NCI-H128 (cell line): Measurements from ENCODE around the gene RBFOX2.
A peak's percentile ranks its signal among the peaks of the same experiment; 100 is the strongest.
"Not testable (repeated sequence)": the region's sequence is repeated elsewhere in the genome, so short reads cannot be mapped to it uniquely, and the experiment has no call there.

Experiments used
- DNase-seq: peaks from one replicate; lab custom pipeline; 2025; ENCODE audit not compliant: unreplicated experiment; lab: John Stamatoyannopoulos, UW

Gene RBFOX2

DNA sequence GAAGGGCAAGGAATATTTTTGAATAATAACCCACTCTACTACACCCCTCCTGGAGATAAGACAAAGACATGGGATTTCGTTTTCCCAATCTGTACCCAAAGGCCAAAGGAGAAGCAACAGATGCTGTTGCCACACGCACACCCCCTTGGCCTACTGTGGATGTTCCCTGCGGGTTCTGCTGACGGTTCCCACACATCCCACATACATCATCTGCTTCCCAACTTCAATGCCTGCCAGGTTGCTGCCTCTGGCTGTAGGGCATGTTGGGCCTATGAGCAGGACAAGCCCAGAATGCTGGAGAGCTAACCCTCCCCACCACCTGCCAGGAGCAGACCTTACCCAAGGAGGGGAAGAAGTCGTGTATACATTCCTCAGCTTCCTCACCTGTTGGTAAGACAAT lies 13.6 kb upstream of the RBFOX2 start:
- no peak for DNase-seq

GRCh38 chr22:36039125-36039524 lies 10.5 kb upstream of the RBFOX2 start:
- DNase-seq = no peak

DNA sequence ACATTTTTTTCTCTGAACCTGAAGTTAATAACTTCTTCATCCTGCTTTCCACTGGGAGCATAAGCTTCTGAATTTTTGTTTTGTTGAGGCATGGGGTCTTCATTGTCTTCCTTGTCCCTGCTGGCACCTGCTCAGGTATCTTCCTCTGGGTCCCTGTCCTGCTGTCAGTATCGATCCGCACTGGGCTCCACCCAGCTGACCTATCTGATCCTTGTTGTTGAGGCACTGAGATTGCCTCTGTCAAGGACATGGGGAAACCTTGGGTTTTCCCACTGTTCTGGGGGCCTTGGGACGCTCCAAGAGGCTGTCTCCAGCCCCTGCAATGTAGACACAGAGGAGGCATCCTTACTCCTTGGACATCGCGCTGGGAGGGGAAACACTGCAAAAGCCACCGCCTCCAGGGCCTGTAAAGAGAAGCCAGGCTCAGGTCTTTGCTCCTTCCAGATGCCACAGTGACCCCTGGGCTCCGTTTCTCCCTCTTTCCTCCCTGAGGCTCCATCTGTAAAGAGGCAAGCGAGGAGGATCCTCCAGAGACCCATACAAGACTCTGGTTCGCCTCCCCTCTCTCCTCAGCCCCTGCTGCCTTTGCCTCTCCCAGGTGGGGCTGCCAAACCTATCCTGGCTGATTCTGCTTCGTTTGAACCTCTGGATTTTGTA lies 8.6 kb upstream of the RBFOX2 start:
- no peak for DNase-seq

DNA sequence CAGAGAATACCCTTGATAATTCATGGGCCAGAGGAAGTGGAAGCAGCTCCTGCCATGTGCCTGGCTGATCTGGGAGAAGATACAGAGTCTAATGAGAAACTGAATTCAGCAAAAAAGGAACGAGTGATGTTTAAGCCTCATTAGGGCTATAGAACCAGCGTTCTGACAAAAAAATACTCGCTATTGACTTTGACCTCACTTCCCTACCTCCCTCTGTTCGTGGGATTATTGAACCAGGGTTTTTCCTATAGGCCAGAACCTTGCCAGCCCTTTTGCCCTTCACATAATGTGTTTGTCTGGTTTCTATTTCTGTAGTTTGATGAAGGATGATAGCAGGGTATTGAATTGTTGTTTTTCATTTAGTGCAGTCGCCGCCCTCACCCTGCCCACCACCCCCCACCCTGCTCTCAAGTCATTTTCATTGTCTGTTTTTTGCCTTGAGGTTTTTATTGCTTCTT lies 7.6 kb upstream of the RBFOX2 start:
- DNase-seq = no peak

DNA sequence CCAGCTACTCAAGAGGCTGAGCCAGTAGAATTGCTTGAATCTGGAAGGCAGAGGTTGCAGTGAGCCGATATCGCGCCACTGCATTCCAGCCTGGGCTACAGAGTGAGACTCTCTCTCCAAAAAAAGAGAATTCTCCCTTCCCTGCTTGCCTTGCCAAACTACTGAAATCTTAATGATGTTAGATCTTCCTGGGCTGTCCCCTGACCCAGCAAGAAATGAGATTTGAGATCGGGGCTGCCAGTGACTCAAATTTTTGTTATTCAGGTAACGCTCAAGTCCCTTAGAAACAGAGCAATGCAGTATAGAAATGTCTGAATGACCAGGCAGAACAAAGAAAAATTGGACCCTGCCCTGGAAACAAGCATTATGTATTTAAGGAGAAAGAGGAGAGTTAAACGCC lies 4.0 kb upstream of the RBFOX2 start:
- no peak for DNase-seq

GRCh38 chr22:36029406-36029755 lies 757 bp upstream of the RBFOX2 start:
- no peak for DNase-seq

DNA sequence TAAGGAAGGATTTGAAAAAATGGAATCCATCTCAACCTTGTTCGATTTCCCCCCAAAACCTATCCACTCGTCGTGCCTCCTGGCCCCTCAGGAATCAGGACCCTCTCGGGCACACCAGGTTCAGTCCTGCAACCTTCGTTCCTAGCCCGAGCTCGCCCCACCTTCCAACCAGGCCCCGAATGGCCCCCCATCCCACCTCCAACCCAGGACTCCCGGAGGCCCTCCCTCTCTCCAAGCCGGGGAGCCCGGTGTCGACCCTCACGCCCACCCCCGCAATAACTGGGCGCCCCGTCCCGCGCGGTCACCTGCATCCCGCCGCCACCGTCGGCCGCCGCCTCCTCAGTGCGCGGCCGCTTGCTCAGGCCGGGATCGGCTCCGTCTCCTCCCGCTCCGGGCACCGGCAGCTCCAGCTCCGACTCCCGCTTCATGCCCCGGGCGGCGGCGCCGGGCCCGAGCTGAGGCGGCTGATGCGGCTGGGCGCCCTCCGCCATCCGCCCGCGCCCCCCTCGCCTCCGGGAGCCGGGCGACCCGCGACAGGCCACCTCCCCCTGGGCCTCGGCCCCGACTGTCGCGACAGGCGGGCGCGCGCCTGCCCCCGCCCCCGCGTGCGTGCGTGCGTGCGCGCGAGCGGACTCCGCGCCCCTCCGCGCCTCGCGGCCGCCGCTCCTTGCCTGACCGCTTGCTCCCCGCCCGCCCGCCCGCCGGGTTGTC lies 534 bp downstream of the RBFOX2 start:
- no peak for DNase-seq

GRCh38 chr22:36027579-36027934 lies 1.1 kb downstream of the RBFOX2 start:
- no peak for DNase-seq

DNA sequence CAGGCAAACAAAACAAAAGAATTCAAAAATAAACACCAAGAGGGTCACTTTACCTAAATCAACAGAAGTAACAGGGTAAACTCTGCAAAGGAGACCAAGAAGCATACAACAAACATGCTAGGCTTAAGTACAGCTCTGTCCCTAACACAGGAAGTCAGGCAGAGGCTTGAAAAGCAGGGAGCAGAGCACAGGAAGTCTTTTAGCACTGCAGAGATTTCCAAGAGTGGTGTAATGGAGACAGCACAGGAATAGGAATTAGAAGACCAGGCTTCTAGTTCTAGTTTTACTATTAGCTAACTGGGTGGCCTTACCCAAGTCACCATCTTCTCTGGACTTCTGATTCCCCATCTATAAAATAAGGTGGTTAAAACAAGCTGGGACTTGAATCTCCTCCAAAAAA lies 1.9 kb downstream of the RBFOX2 start:
- DNase-seq = no peak

DNA sequence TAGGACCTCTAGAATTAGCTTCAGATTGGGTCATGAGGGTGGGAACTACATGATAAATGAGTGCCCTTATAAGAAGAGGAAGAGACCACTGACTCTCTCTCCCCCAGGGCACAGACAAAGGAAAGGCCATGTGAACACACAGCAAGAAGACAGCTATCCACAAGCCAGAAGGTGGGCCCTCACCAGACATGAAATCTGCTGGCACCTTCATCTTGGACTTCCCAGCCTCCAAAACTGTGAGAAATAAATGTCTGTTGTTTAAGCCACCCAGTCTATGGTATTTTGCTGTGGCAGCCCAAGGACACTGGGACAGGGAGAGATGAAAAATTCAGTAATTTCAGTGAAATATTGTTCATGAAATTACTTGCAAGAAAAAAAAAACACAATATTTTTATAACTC lies 5.9 kb downstream of the RBFOX2 start:
- DNase-seq = no peak

DNA sequence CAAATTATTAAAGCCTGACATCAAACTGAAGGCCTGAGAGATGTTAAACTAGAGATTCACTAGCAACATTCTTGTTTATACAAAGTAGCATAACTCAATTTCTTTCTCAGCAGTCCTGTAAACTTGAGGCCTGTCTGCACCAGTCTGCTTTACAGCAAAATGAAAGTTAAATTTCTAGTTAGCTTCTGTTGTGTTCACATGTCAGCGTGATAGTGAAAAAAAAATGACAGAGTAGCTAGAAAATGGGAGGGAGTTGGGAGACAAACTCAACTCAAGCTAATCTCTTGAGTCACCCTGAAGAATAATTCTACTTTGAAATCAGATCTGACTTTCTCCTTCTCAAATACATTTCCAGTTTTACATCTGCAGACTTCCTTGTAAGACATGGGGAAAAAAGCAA lies 6.5 kb downstream of the RBFOX2 start:
- no peak for DNase-seq

GRCh38 chr22:36021606-36022153 lies 6.9 kb downstream of the RBFOX2 start:
- no peak for DNase-seq

DNA sequence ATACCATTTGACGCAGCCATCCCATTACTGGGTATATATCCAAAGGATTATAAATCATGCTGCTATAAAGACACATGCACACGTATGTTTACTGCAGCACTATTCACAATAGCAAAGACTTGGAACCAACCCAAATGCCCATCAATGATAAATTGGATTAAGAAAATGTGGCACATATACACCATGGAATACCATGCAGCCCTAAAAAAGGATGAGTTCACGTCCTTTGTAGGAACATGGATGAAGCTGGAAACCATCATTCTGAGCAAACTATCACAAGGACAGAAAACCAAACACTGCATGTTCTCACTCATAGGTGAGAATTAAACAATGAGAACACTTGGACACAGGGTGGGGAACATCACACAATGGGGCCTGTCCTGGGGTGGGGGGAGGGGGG lies 7.8 kb downstream of the RBFOX2 start:
- not testable (repeated sequence) for DNase-seq

DNA sequence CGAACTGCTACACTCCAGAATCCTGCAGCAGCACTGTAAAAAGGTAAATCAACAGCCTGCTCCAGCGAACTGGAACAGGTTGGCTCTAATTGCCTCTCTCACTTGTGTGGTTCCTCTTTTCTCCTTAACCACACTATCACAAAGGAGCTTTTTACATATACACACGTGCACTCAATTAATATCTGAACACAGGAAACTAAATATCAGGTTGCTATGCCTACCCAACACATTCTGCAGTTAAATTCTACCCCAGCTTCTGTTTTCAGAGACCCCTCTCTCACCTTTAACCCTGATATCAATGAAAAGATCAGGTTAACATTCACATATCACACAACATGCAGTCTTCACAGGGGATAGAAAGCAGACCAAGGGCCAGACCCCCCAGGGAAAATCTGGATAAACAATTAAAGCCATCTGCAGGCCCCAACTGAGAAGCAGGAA lies 11.0 kb downstream of the RBFOX2 start:
- no peak for DNase-seq

- DNase-seq = no peak
These were observed 11.9 kb downstream of the RBFOX2 start for GRCh38 chr22:36016684-36017083.

- DNase-seq = no peak
These were observed 12.7 kb downstream of the RBFOX2 start for GRCh38 chr22:36015811-36016529.

DNA sequence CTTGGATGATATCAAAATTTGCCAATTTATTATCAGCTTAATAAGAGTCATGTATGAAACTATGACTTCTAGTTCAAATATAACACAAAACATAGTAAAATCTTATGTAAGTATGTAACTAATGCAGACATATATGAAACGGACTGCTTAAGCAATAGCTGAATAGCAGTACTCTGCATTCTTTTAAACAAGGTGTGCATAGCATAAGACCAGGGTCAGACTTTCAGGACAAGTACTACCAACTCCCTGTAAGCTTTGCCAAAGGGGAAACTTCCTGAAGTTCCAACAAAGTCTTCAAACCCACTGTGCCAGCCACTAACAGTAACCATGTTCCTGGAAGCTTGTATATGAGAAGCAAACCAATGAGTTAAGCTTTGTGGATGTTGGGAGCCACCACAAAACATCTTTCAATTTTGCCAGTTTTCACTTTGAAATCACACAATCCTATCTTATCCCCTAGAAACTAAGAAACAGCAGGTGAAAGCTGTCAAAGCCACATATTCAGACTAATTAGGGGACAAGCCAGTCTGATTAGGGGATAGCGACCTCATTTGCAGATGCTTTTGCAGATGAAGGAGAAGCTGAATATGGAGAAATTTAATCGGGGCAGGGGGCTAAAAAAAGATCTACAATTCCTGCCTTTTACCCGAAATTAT lies 13.3 kb downstream of the RBFOX2 start:
- DNase-seq = no peak

- no peak for DNase-seq
These were observed 14.0 kb downstream of the RBFOX2 start for GRCh38 chr22:36014546-36015074.

DNA sequence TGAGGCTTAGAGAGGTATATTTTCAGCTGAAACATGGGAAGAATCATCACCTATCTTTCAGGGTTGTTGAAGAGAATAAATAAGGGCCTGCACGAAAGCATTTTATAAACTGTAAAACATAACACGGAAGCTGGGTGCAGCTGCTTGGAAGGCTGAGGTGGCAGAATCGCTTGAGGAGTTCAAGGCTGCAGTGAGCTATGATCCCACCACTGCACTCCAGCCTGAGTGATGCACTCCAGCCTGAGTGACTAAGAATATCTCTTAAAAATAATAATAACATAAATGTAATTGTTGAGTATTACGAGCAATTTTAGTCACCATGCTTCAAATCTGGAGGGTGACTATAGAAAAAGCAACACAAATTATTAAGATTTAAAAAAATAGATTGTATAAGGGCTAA lies 16.3 kb downstream of the RBFOX2 start:
- DNase-seq = no peak

DNA sequence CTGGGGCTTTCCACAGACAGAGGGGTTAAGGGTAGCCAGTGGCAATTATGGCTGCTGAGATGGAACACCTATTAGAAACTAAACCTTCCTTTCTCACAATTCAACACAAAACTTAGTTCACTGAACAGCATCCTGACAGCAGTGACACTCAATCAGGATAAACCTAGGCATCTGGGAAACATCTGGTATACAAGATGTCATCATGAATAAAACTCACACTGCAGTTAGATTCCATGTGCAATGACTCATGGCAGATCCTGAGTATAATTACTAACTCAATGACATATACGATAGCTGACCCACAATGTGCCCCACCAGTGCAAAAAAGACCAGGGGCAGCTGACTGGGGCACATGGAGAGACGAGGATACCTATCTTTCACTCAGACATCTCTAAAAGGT lies 17.7 kb downstream of the RBFOX2 start:
- DNase-seq = no peak

- peak; percentile 43 for DNase-seq
These were observed 18.5 kb downstream of the RBFOX2 start for GRCh38 chr22:36010090-36010489.
